K562 (cell line): ENCODE results near the gene SLC2A10. TPM values are rescaled to one million over a fixed set of nuclear protein-coding genes. Genes with fewer than 3 reads are reported as not detected.
A peak's percentile ranks its signal among the peaks of the same experiment; 100 is the strongest.

Experiments
- GATAD2A ChIP-seq: fragments of 450-650 bp; IDR thresholded peaks from 2 replicates; pipeline ENCODE4 v1.6.1; 2017
- GTF2F1 ChIP-seq: IDR thresholded peaks from 2 replicates; pipeline ENCODE4 v1.6.1; 2011; ENCODE audit warnings: low read depth, low read length, improper control_type of control experiment
- JUND ChIP-seq, 2 experiments: IDR thresholded peaks; 2 replicates in 1 of 2; 3 replicates in 1 of 2; pipeline ENCODE4 v1.6.1; 2011; ENCODE audit warnings: borderline replicate concordance in 2 of 2, low read depth in 2 of 2, low read length in 2 of 2, improper control_type of control experiment in 1 of 2, missing biosample characterization in 1 of 2, missing genetic modification characterization in 1 of 2, missing genetic modification reagents in 1 of 2
- KLF16 ChIP-seq: IDR thresholded peaks from 2 replicates; pipeline ENCODE4 v1.6.1; 2016; ENCODE audit warnings: antibody characterized with exemption
- MXI1 ChIP-seq: IDR thresholded peaks from 2 replicates; pipeline ENCODE4 v1.6.1; 2011; ENCODE audit warnings: low read depth, mild to moderate bottlenecking, improper control_type of control experiment, low read length
- RBM15 ChIP-seq: fragments of 200-400 bp; formaldehyde crosslinking; IDR thresholded peaks from 2 replicates; pipeline ENCODE4 v1.6.1; 2018; ENCODE audit warnings: mild to moderate bottlenecking, low read length, moderate library complexity; ENCODE audit not compliant: insufficient read depth
- RBM22 ChIP-seq: fragments of 200-400 bp; formaldehyde crosslinking; IDR thresholded peaks from 2 replicates; pipeline ENCODE4 v1.6.1; 2018; ENCODE audit warnings: low read length, low read depth; ENCODE audit not compliant: poor library complexity, severe bottlenecking
- RBM25 ChIP-seq: fragments of 200-400 bp; formaldehyde crosslinking; IDR thresholded peaks from 2 replicates; pipeline ENCODE4 v1.6.1; 2018; ENCODE audit warnings: low read length, low read depth, moderate library complexity; ENCODE audit not compliant: severe bottlenecking
- SAFB2 ChIP-seq: fragments of 200-400 bp; formaldehyde crosslinking; IDR thresholded peaks from 2 replicates; pipeline ENCODE4 v1.6.1; 2018; ENCODE audit warnings: borderline replicate concordance, low read length, low read depth, moderate library complexity; ENCODE audit not compliant: severe bottlenecking
- SP1 ChIP-seq: sonication (generic); formaldehyde crosslinking; IDR thresholded peaks from 2 replicates; pipeline ENCODE4 v1.8.1; 2022; ENCODE audit warnings: mild to moderate bottlenecking, missing genetic modification reagents
- SRF ChIP-seq, 2 experiments: fragments of 250-450, 450-650 bp in 1 of 2; sonication (Bioruptor Pico) in 1 of 2; sonication (generic) in 1 of 2; formaldehyde crosslinking; IDR thresholded peaks; 2 replicates each; pipeline versions ENCODE4 v1.5.0 to v1.5.1; 2020 to 2022; ENCODE audit warnings: mild to moderate bottlenecking in 1 of 2, missing genetic modification reagents in 1 of 2
- TAF7 ChIP-seq: fragments of 450-650 bp; IDR thresholded peaks from 2 replicates; pipeline ENCODE4 v1.6.1; 2016; ENCODE audit warnings: missing genetic modification characterization, missing compliant biosample characterization
- ZKSCAN1 ChIP-seq: fragments of 150-350 bp; IDR thresholded peaks from 2 replicates; pipeline ENCODE4 v1.6.1; 2016; ENCODE audit warnings: low read depth, low read length
- ZNF121 ChIP-seq: sonication (generic); formaldehyde crosslinking; conservative IDR thresholded peaks from 2 replicates; pipeline ENCODE4 v1.8.0; 2022; ENCODE audit warnings: missing genetic modification reagents
- ZNF3 ChIP-seq: fragments of 250-450 bp; sonication (Bioruptor Pico); IDR thresholded peaks from 2 replicates; pipeline ENCODE4 v1.5.0; 2021; ENCODE audit warnings: mild to moderate bottlenecking, moderate library complexity
- polyA plus RNA-seq, 8 experiments: library from polyadenylated mRNA; depleted of rRNA in 4 of 8; stranded (reverse) in 5 of 8; unstranded in 3 of 8; fragments of >200 nt; fragmentation: Nextera tagmentation in 2 of 8; fragmentation: Illumina TruSeq in 1 of 8; extraction: Ambion mirVana in 2 of 8; extraction: Trizol in 1 of 8; gene quantifications; 2 replicates each; pipeline versions ENCODE4 v1.2.1 to v1.2.3, GENCODE V29; 2011 to 2014; ENCODE audit warnings: inconsistent platforms in 1 of 8, missing spikeins in 1 of 8
- total RNA-seq, 7 experiments: library from RNA; depleted of rRNA in 6 of 7; stranded (reverse); fragments of >200 nt in 6 of 7; fragmentation: Illumina TruSeq in 2 of 7; extraction: Trizol in 2 of 7; gene quantifications; 2 replicates each; pipeline versions ENCODE4 v1.2.1 to v1.2.3, GENCODE V29; 2011 to 2021; ENCODE audit warnings: low replicate concordance in 1 of 7
- TF ChIP-seq, protein P1 (sequence below): fragments of 250-450 bp; sonication (Bioruptor Pico); IDR thresholded peaks from 2 replicates; pipeline ENCODE4 v1.5.1; 2021; ENCODE audit warnings: mild to moderate bottlenecking
- TF ChIP-seq, protein P2 (sequence below): fragments of 450-650 bp; formaldehyde crosslinking; IDR thresholded peaks from 2 replicates; pipeline ENCODE4 v1.4.0; 2022; ENCODE audit warnings: missing genetic modification characterization
- TF ChIP-seq, protein P3 (sequence below), 3 experiments: fragments of 200-800 bp in 1 of 3; fragments of 250-450 bp in 1 of 3; fragments of 450-650 bp in 1 of 3; sonication (Bioruptor Pico) in 1 of 3; sonication (Bioruptor generic) in 1 of 3; formaldehyde crosslinking in 1 of 3; IDR thresholded peaks; 2 replicates each; pipeline versions ENCODE4 v1.6.1 to v1.8.0; 2016 to 2022; ENCODE audit warnings: mild to moderate bottlenecking in 2 of 3, missing genetic modification characterization in 2 of 3, missing compliant biosample characterization in 1 of 3, moderate library complexity in 1 of 3
- TF ChIP-seq, protein P4 (sequence below): sonication (generic); formaldehyde crosslinking; IDR thresholded peaks from 2 replicates; pipeline ENCODE4 v1.8.0; 2022; ENCODE audit warnings: mild to moderate bottlenecking, missing genetic modification reagents

Gene SLC2A10
- total and polyA plus RNA-seq, 9 of the 15 experiments (the other 6 are each of a cell fraction or from before 2014, with no cell fraction given) = 0.01 to 1.8 (median 0.10) TPM

DNA sequence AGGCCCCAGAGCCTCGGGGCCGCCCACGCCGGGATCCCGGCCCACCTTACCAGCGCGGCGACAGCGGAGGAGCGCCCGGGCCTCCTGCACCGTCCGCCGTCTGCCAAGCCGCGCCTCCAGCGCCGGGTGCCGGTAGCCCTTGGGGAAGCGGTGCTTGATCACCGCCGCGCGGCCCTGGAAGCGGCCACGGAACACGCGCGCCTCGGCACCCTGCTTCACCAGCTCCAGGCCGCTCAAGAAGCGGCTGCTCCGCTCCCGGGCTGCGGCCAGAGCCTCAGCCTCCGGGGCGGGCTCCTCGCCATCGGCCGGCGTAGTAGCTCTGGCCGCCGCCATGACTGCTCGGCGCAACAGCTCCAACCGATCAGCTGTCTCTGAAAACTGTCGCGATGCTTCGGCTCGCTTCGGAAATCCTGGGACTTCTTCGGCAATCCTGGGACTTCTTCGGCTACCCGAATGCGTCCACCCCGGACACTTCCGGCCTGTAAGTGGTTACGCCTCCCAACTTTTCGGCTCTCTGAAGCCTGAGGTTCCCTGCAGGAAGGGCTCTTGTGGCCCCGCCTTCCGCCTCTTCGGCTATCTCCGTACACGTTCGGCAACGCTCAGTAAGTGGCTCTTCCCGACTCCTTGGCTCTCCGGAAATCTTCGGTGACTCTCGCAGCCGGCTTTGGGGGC is 20.2 kb upstream of the SLC2A10 start, which contains the start of gene TP53RK (continued):
- TF ChIP-seq SP1 (CRISPR knock-in tag) = peak; percentile 37; the same call in 1 of the 2 replicates
- TF ChIP-seq RBM25 = peak; percentile 19
- no peak for TF ChIP-seq KLF16
- TF ChIP-seq, protein P1, sequence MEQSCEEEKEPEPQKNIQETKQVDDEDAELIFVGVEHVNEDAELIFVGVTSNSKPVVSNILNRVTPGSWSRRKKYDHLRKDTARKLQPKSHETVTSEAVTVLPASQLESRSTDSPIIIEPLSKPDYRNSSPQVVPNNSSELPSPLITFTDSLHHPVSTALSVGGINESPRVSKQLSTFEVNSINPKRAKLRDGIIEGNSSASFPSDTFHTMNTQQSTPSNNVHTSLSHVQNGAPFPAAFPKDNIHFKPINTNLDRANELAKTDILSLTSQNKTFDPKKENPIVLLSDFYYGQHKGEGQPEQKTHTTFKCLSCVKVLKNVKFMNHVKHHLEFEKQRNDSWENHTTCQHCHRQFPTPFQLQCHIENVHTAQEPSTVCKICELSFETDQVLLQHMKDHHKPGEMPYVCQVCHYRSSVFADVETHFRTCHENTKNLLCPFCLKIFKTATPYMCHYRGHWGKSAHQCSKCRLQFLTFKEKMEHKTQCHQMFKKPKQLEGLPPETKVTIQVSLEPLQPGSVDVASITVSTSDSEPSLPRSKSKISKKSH (CRISPR knock-in tag) = no peak
- TF ChIP-seq ZNF3 (CRISPR knock-in tag) = no peak
- peak; percentile 61 for TF ChIP-seq RBM22
- TF ChIP-seq ZNF121 (CRISPR knock-in tag) = peak; percentile 38; the same call in 1 of the 2 replicates
- TF ChIP-seq RBM15 = no peak
- 0 out of 2 replicates have a peak, but pooled peaks have one; percentile 2 for TF ChIP-seq MXI1
- TF ChIP-seq GTF2F1 = no peak; the same call in 1 of the 2 replicates
- peak; percentile 83 for TF ChIP-seq TAF7 (tag)
- TF ChIP-seq ZKSCAN1 = 0 out of 2 replicates have a peak, but pooled peaks have one; percentile 10
- peak; percentile 24; the same call in 1 of the 2 replicates for TF ChIP-seq GATAD2A
- TF ChIP-seq SRF (CRISPR knock-in tag; IDR thresholded peaks at IDR 0.05) = 0 out of 4 replicates have a peak, but pooled peaks of 1 of the 2 experiments have one; percentile 30
- TF ChIP-seq, protein P2, sequence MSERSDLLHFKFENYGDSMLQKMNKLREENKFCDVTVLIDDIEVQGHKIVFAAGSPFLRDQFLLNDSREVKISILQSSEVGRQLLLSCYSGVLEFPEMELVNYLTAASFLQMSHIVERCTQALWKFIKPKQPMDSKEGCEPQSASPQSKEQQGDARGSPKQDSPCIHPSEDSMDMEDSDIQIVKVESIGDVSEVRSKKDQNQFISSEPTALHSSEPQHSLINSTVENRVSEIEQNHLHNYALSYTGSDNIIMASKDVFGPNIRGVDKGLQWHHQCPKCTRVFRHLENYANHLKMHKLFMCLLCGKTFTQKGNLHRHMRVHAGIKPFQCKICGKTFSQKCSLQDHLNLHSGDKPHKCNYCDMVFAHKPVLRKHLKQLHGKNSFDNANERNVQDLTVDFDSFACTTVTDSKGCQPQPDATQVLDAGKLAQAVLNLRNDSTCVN (CRISPR knock-in tag) = no peak
- no peak for TF ChIP-seq JUND (IDR thresholded peaks at IDR 0.05; ENCODE audit: borderline replicate concordance, low read depth, low read length)
- TF ChIP-seq JUND (tag; IDR thresholded peaks at IDR 0.05; ENCODE audit: borderline replicate concordance, low read depth, low read length) = peak; percentile 5; the same call in 1 of the 3 replicates
- no peak for TF ChIP-seq SAFB2
- TF ChIP-seq, protein P3, sequence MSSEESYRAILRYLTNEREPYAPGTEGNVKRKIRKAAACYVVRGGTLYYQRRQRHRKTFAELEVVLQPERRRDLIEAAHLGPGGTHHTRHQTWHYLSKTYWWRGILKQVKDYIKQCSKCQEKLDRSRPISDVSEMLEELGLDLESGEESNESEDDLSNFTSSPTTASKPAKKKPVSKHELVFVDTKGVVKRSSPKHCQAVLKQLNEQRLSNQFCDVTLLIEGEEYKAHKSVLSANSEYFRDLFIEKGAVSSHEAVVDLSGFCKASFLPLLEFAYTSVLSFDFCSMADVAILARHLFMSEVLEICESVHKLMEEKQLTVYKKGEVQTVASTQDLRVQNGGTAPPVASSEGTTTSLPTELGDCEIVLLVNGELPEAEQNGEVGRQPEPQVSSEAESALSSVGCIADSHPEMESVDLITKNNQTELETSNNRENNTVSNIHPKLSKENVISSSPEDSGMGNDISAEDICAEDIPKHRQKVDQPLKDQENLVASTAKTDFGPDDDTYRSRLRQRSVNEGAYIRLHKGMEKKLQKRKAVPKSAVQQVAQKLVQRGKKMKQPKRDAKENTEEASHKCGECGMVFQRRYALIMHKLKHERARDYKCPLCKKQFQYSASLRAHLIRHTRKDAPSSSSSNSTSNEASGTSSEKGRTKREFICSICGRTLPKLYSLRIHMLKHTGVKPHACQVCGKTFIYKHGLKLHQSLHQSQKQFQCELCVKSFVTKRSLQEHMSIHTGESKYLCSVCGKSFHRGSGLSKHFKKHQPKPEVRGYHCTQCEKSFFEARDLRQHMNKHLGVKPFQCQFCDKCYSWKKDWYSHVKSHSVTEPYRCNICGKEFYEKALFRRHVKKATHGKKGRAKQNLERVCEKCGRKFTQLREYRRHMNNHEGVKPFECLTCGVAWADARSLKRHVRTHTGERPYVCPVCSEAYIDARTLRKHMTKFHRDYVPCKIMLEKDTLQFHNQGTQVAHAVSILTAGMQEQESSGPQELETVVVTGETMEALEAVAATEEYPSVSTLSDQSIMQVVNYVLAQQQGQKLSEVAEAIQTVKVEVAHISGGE (CRISPR knock-in tag; IDR thresholded peaks at IDR 0.05) = peak in 1 of 3 experiments; percentile 85; a peak in 2 of 6 replicates
- TF ChIP-seq, protein P4, sequence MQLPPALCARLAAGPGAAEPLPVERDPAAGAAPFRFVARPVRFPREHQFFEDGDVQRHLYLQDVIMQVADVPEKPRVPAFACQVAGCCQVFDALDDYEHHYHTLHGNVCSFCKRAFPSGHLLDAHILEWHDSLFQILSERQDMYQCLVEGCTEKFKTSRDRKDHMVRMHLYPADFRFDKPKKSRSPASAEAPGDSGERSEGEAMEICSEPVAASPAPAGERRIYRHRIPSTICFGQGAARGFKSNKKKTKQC (CRISPR knock-in tag) = peak; percentile 62; the same call in 1 of the 2 replicates
